ENCODE data around the gene SKA2. TPM values are rescaled to one million over a fixed set of nuclear protein-coding genes. Genes with fewer than 3 reads are reported as not detected.

SKA2 gene
- total and polyA plus RNA-seq, 10 of the 15 experiments (the other 5 are each of a cell fraction or from before 2014, with no cell fraction given), result 40.3 to 137 (median 112) TPM

- TF ChIP-seq ZNF274 (IDR thresholded peaks at IDR 0.05; ENCODE audit: insufficient read depth, insufficient read length) (no peak), ZBTB4 (CRISPR knock-in tag; IDR thresholded peaks at IDR 0.05) (no peak), SPI1 (IDR thresholded peaks at IDR 0.05; ENCODE audit: borderline replicate concordance, insufficient read depth, low read depth, low read length) (no peak), ESRRA (IDR thresholded peaks at IDR 0.05; ENCODE audit: low read length) (no peak), CHD2 (IDR thresholded peaks at IDR 0.05; ENCODE audit: borderline replicate concordance, low read depth, low read length) (no peak)
These were observed 47.3 kb upstream of the SKA2 start (continued) for GRCh38 chr17:59202320-59202719.

DNA sequence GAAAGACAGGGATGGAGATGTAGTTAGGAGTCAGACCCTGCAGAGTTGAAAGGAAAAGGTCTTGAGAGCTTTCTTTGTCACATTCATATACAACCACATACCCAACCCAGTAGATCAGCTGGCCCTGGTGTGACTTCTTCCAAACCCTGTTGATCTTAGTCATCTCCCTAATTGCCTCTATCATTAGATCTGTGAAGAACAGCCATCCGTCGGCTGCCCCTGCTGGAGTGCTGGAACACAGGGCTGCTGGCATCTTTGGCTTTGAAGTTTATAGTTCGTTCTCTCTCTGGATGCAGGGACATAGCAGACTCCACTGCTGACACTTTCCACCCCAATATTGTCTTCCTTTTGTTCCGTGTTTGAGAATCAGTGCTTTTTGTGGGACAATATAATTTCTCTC is 44.4 kb upstream of the SKA2 start:
- BruUV-seq (replicated peaks), result no TSS peak
- in situ Hi-C loops (cut with MboI), result no loop called here
- CTCF ChIA-PET, result no interaction called here

More for the DNA sequence above, 44.4 kb upstream of the SKA2 start:
- Histone ChIP-seq H2AFZ (ENCODE audit: control insufficient read depth, low read depth, low read length) (no peak overlapping the region), H3K9ac (ENCODE audit: control insufficient read depth, insufficient read depth, low read length) (no peak overlapping the region), H4K20me1 (ENCODE audit: control insufficient read depth, insufficient read depth) (no peaks in the 10 kb centered on the region), H3K9me3 (replicated peaks; ENCODE audit: control insufficient read depth, insufficient read depth, low read length) (no peaks in the 10 kb centered on the region), H3K27me3 (replicated peaks in 1 of 2; ENCODE audit: control insufficient read depth in 2 of 2, insufficient read depth in 2 of 2, low read length in 1 of 2) (no peaks in the 10 kb centered on the region), H3K4me1 (ENCODE audit: control insufficient read depth, insufficient read depth, low read length) (no peaks in the 10 kb centered on the region), H3K36me3 (ENCODE audit: control insufficient read depth in 2 of 2, insufficient read depth in 2 of 2, low read length in 1 of 2) (peaks cover 3 to 23% of the 10 kb centered on the region in 2 experiments), H3K4me3 (no peak overlapping the region), H3K27ac (ENCODE audit: control insufficient read depth, insufficient read depth) (no peak overlapping the region), H3K79me2 (ENCODE audit: control insufficient read depth, insufficient read depth, low read length) (no peaks in the 10 kb centered on the region), H3K4me2 (ENCODE audit: control insufficient read depth, insufficient read depth) (no peak overlapping the region)
- ChIA-PET SMC1A (ENCODE audit: uncharacterized antibody, unreplicated experiment) (interaction anchor here (1.0 kb wide), 1 partner anchor 82 kb away, joined by 3 read pairs; no protein-coding TSS in a partner anchor), POLR2A (no interaction called here), RAD21 (ENCODE audit: unreplicated experiment) (no interaction called here)
- intact Hi-C loops (cut with micrococcal nuclease; ENCODE audit: unreplicated experiment), result no loop called here
- FAIRE-seq (no peak), ATAC-seq (no peak), DNase-seq (ENCODE audit: low read depth, low spot score) (no peak)
- TF ChIP-seq IRF5 (IDR thresholded peaks at IDR 0.05; ENCODE audit: borderline replicate concordance) (no peak), FOXM1 (IDR thresholded peaks at IDR 0.05; ENCODE audit: low read depth, low read length) (no peak), NFYB (IDR thresholded peaks at IDR 0.05; ENCODE audit: insufficient read depth, low read depth, low read length) (no peak), BRCA1 (IDR thresholded peaks at IDR 0.05; ENCODE audit: low read depth, low read length) (no peak)
- 96% methylated on average over 4 of the region's 4 CpGs for WGBS (ENCODE audit: insufficient coverage, insufficient replicate concordance, low lambda C conversion rate, missing lambda C conversion rate)
